GM21619 (cell line): ENCODE data around the gene RSRC1.
"Not testable (repeated sequence)": the region's sequence is repeated elsewhere in the genome, so short reads cannot be mapped to it uniquely, and the experiment has no call there.

Experiments used
- ATAC-seq: cut with Tn5 transposase; IDR thresholded peaks from one replicate; pipeline ENCODE4 v1.9.1; 2021; ENCODE audit not compliant: unreplicated experiment

The RSRC1 gene

GRCh38 chr3:158220575-158220974 is 110.7 kb downstream of the RSRC1 start:
- no peak for ATAC-seq

DNA sequence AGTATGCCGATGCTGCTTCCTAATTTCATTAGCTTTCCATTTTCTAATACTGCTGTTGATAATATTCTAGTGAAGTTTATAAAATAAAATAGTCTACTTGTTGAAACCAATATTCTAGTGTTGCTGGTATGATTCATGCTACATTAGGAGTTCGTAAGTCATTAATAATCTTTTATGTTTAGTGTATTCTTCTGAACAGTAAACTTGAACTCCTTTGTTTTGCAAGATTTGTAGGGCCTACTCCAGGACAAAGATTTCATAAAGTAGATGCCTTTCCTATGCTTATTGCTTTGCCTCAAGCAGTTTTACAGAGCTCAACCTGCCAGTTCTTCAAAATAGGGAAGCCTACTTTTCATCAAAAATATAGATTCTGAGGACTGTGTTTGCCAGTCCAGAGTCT is 111.5 kb downstream of the RSRC1 start:
- no peak for ATAC-seq

- ATAC-seq: no peak
These were observed 116.5 kb downstream of the RSRC1 start for GRCh38 chr3:158226429-158226828.

- ATAC-seq: not testable (repeated sequence)
These were observed 119.1 kb downstream of the RSRC1 start for GRCh38 chr3:158228942-158229341.

- ATAC-seq: no peak
These were observed 123.9 kb downstream of the RSRC1 start for GRCh38 chr3:158233791-158234190.

DNA sequence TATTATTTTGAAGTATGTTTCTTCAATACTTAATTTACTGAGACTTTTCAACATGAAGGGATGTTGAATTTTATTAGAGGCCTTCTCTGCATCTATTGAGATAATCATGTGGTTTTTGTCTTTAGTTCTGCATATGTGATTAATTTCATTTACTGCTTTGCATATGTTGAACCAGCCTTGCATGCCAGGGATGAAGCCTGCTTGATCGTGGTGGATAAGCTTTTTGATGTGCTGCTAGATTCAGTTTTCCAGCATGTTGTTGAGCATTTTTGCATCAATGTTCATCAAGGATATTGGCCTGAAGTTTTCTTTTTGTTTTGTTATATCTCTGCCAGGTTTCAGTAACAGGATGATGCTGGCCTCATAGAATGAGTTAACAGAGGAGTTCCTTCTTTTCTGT is 134.4 kb downstream of the RSRC1 start:
- ATAC-seq: no peak

GRCh38 chr3:158247288-158247687 is 137.4 kb downstream of the RSRC1 start:
- no peak for ATAC-seq

DNA sequence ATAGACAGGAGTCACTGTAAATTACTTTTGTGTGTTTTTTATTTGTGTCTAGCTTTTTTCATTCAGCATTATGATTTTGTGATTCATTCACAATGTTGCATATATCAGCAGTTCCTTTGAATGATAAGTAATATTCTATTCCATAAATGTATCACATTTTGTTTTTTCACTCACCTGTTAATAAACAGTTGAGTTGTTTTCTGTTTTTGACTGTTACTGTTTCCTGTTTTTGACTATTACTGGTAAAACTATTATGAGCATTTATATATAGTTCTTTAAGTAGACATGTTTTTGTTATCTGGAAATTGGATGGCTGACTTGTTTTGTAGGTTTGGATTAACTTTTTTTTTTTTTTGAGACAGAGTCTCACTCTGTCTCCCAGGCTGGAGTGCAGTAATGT is 138.4 kb downstream of the RSRC1 start:
- no peak for ATAC-seq

- ATAC-seq: peak; percentile 64
These were observed 139.3 kb downstream of the RSRC1 start for GRCh38 chr3:158249183-158249582.

DNA sequence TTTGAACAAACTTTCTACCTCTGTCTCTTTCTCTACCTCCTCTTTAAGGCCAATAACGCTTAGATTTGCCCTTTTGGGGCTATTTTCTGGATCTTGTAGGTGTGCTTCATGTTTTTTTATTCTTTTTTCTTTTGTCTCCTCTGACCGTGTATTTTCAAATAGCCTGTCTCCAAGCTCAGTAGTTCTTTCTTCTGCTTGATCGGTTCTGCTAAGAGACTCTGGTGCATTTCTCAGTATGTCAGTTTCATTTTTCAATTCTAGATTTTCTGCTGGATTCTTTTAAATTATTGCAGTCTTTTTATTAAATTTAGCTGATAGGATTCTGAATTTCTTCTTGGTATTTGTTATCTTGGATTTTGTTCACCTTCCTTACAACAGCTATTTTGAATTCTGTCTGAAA is 148.7 kb downstream of the RSRC1 start:
- ATAC-seq: no peak

- no peak for ATAC-seq
These were observed 150.5 kb downstream of the RSRC1 start for GRCh38 chr3:158260392-158260791.

- ATAC-seq: no peak
These were observed 151.6 kb downstream of the RSRC1 start for GRCh38 chr3:158261371-158261991.

DNA sequence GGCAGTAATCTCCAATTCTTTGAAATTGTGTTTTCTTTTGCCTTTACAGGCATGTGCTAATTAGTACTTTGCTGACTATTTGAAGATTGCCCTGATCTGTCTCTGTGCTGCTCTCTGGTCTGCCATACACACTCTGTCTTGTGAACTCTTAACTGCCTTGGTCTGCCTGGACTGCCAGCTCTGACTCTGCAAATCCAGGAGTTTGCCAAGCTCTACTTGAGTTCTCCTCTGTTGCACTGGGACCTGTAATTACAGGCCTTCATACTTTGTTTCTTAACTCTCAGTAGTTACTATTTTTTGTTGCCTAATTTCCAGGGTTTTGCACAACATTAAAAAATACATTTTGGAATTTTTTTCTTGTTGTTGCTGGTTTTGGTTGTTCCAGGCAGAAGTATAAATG is 155.0 kb downstream of the RSRC1 start:
- no peak for ATAC-seq

DNA sequence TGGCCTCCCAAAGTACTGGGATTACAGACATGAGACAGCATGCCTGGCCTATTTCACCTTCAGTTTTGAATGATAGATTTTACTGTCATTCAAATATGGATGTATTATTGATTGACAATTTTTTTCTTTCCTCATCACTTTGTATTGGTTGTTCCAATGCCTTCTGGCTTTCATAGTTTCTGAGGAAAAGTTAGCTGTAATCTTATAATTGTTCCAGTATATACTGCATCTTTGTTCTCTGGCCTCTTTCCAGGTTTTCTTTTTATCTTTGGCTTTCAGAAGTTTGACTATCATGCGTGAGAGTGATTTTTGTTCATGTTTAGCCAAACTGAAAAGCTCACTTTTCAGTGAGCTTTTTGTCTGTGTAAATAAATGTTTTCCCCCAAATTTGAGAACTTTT is 157.1 kb downstream of the RSRC1 start:
- no peak for ATAC-seq

GRCh38 chr3:158269942-158270341 is 160.1 kb downstream of the RSRC1 start:
- no peak for ATAC-seq

DNA sequence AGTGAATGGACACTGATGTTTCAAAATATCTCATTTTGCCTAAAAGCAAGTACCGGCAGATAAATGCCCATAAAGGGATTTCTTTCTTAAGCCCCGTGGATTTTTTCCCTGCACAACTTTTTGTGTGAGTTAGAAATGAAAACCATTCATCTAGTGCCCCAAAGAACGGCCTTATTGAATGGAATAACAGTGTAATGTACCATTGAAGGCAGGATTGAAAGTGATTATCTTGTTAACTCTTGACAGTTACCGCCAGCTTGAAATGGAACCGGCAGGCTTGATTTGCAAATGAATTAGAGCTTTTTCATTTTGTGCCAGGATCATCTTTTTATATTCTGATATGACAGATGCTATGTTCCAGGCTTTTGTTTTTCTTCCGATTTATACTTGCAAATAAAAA is 162.2 kb downstream of the RSRC1 start:
- no peak for ATAC-seq

GRCh38 chr3:158273656-158274055 is 163.8 kb downstream of the RSRC1 start:
- no peak for ATAC-seq

DNA sequence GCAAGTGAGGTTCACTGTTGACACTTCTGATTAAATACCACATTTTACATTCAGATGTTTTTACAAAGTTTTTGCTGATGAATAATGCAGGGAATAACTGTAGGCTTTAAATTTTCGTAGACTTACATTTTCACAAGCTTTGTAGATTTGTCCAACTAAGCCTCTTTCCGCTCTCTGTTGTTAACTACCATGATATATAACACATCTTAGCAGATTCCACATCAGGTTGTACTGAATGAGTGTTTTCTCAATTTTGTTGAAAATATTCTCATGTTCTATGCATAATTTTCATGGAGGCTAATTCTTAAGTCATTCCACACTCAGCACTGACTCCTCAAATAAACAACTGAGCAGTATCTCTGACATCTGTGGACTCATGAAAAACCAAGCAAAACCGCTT is 168.3 kb downstream of the RSRC1 start:
- no peak for ATAC-seq

GRCh38 chr3:158279609-158280008 is 169.7 kb downstream of the RSRC1 start:
- ATAC-seq: no peak

DNA sequence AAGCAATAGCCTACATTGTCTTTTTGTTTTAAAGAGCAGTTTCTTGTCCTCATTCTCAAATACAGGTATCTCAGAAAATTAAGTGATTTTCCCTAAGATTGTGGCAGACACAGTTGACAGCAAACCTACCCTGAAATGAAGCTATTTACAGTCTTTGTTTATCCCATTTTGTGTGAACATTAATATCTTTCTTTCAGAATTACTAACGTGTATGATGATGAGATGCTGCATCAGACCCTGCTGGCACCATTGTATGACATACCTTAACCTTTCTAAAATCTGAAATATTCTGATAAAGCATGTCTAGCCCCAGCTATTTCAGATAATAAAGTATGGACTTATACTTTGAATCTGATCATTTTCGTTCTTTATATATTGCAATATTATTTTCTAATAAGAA is 185.9 kb downstream of the RSRC1 start:
- no peak for ATAC-seq

DNA sequence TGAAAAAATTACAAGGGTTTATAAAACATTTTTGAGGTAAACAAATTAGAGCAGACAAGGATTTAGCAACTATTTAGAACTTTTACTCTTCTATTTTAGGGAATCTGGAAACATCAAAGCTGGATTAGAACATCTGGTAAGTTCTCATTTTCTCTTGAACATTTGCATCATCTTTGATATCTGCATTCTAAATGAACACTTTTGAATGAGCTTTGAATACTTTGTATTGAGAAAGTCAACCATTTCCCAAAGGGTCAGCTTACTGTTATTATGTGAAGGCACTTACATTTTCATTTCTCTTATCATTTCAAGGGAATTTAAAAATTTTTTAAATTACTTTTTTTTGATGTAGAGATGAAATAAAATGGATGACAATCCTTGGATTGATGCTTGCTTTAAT is 188.1 kb downstream of the RSRC1 start:
- no peak for ATAC-seq

GRCh38 chr3:158308236-158308928 is 198.5 kb downstream of the RSRC1 start:
- no peak for ATAC-seq

GRCh38 chr3:158312560-158313141 is 202.8 kb downstream of the RSRC1 start:
- ATAC-seq: no peak
